Activated T-helper 2 cell treated with anti-CD3 and anti-CD28 coated beads, Interferon-gamma antibody, Interleukin-2, Interleukin-4, amounts not matched to agents 10 μg/mL and 5 μg/mL and 100 μg/mL, durations not matched to agents 14 hours and 24 hours and 36 hours (primary cell): ENCODE data around the gene AGAP1. TPM values are rescaled to one million over a fixed set of nuclear protein-coding genes. Genes with fewer than 3 reads are reported as not detected.

ENCODE experiments used
- DNase-seq: peaks from one replicate; pipeline ENCODE4 v3.0.0; 2021; ENCODE audit warnings: low spot score
- H3K27ac Mint-ChIP-seq: one replicate; pipeline ENCODE4 v1.8.0; 2021; ENCODE audit warnings: mixed read lengths
- H3K27me3 Mint-ChIP-seq: one replicate; pipeline ENCODE4 v1.8.0; 2021; ENCODE audit warnings: low read depth, mixed read lengths
- H3K36me3 Mint-ChIP-seq: one replicate; pipeline ENCODE4 v1.8.0; 2021; ENCODE audit warnings: low read depth, mixed read lengths
- H3K4me1 Mint-ChIP-seq: one replicate; pipeline ENCODE4 v1.8.0; 2021; ENCODE audit warnings: low read depth, mixed read lengths
- H3K4me3 Mint-ChIP-seq: one replicate; pipeline ENCODE4 v1.8.0; 2021; ENCODE audit warnings: low read depth, mild to moderate bottlenecking, moderate library complexity, mixed read lengths
- H3K9me3 Mint-ChIP-seq: one replicate; pipeline ENCODE4 v1.8.0; 2021; ENCODE audit warnings: mixed read lengths
- intact Hi-C: fragments of 100-400 bp; cut with micrococcal nuclease; formaldehyde crosslinking; loops from one replicate; pipeline ENCODE4 v1.15.1; 2023
- total RNA-seq: library from RNA; stranded (reverse); gene quantifications from 2 replicates; pipeline ENCODE4 v1.2.3, GENCODE V29; 2022

Gene AGAP1
- total RNA-seq, 1 donor from 2014 or later = 1.8 TPM

GRCh38 chr2:235669269-235669831 lies 175.5 kb downstream of the AGAP1 start:
- intact Hi-C loops = loop anchor here (5.0 to 10.0 kb wide), 2 partner anchors 175 to 498 kb away; partner anchors contain the start of genes AGAP1 and GBX2
- Mint-ChIP-seq H3K4me3 (no peak overlapping the region), H3K4me1 (peaks cover 1% of the 10 kb centered on the region), H3K36me3 (no peaks in the 10 kb centered on the region), H3K27me3 (peaks cover 62% of the 10 kb centered on the region), H3K27ac (no peak overlapping the region), H3K9me3 (no peaks in the 10 kb centered on the region)
- no peak for DNase-seq

- H3K4me3 Mint-ChIP-seq = no peak overlapping the region
- H3K36me3 Mint-ChIP-seq = no peaks in the 10 kb centered on the region
- peaks cover 59% of the 10 kb centered on the region for H3K27me3 Mint-ChIP-seq
- DNase-seq = no peak
- no peaks in the 10 kb centered on the region for H3K9me3 Mint-ChIP-seq
- intact Hi-C loops = loop anchor here (5.0 to 10.0 kb wide), 3 partner anchors 175 to 507 kb away; partner anchors contain the start of genes AGAP1 and GBX2
- peaks cover 1% of the 10 kb centered on the region for H3K4me1 Mint-ChIP-seq
- no peak overlapping the region for H3K27ac Mint-ChIP-seq
Observed at GRCh38 chr2:235669983-235670962, 176.4 kb downstream of the AGAP1 start.

- Mint-ChIP-seq H3K4me3 (no peak overlapping the region), H3K27ac (no peak overlapping the region), H3K27me3 (peaks cover 59% of the 10 kb centered on the region), H3K4me1 (peaks cover 1% of the 10 kb centered on the region), H3K36me3 (no peaks in the 10 kb centered on the region), H3K9me3 (no peaks in the 10 kb centered on the region)
- DNase-seq = no peak
- intact Hi-C loops = loop anchor here (5.0 kb wide), 1 partner anchor 506 kb away; no protein-coding TSS in a partner anchor
Observed at GRCh38 chr2:235670974-235671787, 177.3 kb downstream of the AGAP1 start.

- Mint-ChIP-seq H3K9me3 (no peaks in the 10 kb centered on the region), H3K36me3 (no peaks in the 10 kb centered on the region), H3K4me1 (peaks cover 1% of the 10 kb centered on the region), H3K27ac (no peak overlapping the region), H3K27me3 (peaks cover 46% of the 10 kb centered on the region), H3K4me3 (no peak overlapping the region)
- no peak for DNase-seq
- intact Hi-C loops = loop anchor here (5.0 kb wide), 1 partner anchor 505 kb away; no protein-coding TSS in a partner anchor
Observed at GRCh38 chr2:235672720-235673119, 178.9 kb downstream of the AGAP1 start.

GRCh38 chr2:235674146-235674545 lies 180.3 kb downstream of the AGAP1 start:
- Mint-ChIP-seq H3K9me3 (no peaks in the 10 kb centered on the region), H3K4me3 (no peak overlapping the region), H3K27ac (no peak overlapping the region), H3K36me3 (no peaks in the 10 kb centered on the region), H3K4me1 (peaks cover 1% of the 10 kb centered on the region), H3K27me3 (peaks cover 37% of the 10 kb centered on the region)
- intact Hi-C loops = loop anchor here (5.0 kb wide), 1 partner anchor 503 kb away; no protein-coding TSS in a partner anchor
- no peak for DNase-seq

GRCh38 chr2:235674812-235675211 lies 181.0 kb downstream of the AGAP1 start:
- intact Hi-C loops = loop anchor here (5.0 kb wide), 1 partner anchor 502 kb away; no protein-coding TSS in a partner anchor
- DNase-seq = no peak
- peaks cover 37% of the 10 kb centered on the region for H3K27me3 Mint-ChIP-seq
- H3K4me3 Mint-ChIP-seq = no peak overlapping the region
- H3K36me3 Mint-ChIP-seq = no peaks in the 10 kb centered on the region
- H3K4me1 Mint-ChIP-seq = peaks cover 1% of the 10 kb centered on the region
- no peaks in the 10 kb centered on the region for H3K9me3 Mint-ChIP-seq
- H3K27ac Mint-ChIP-seq = no peak overlapping the region

- DNase-seq = no peak
- no peaks in the 10 kb centered on the region for H3K9me3 Mint-ChIP-seq
- no peaks in the 10 kb centered on the region for H3K36me3 Mint-ChIP-seq
- peaks cover 40% of the 10 kb centered on the region for H3K27me3 Mint-ChIP-seq
- intact Hi-C loops = no loop called here
- H3K27ac Mint-ChIP-seq = no peak overlapping the region
- H3K4me3 Mint-ChIP-seq = no peak overlapping the region
- peaks cover 1% of the 10 kb centered on the region for H3K4me1 Mint-ChIP-seq
Observed at GRCh38 chr2:235675678-235676535, 182.1 kb downstream of the AGAP1 start.

GRCh38 chr2:235676536-235676799 lies 182.6 kb downstream of the AGAP1 start:
- H3K9me3 Mint-ChIP-seq = no peaks in the 10 kb centered on the region
- peaks cover under 1% of the 10 kb centered on the region for H3K4me1 Mint-ChIP-seq
- intact Hi-C loops = no loop called here
- H3K36me3 Mint-ChIP-seq = no peaks in the 10 kb centered on the region
- H3K27me3 Mint-ChIP-seq = peaks cover 38% of the 10 kb centered on the region
- DNase-seq = no peak
- no peak overlapping the region for H3K27ac Mint-ChIP-seq
- no peak overlapping the region for H3K4me3 Mint-ChIP-seq

GRCh38 chr2:235677276-235677788 lies 183.5 kb downstream of the AGAP1 start:
- Mint-ChIP-seq H3K9me3 (no peaks in the 10 kb centered on the region), H3K36me3 (no peaks in the 10 kb centered on the region), H3K4me3 (no peak overlapping the region), H3K4me1 (no peaks in the 10 kb centered on the region), H3K27ac (no peak overlapping the region), H3K27me3 (peaks cover 29% of the 10 kb centered on the region)
- DNase-seq = no peak
- intact Hi-C loops = no loop called here

GRCh38 chr2:235677937-235678336 lies 184.1 kb downstream of the AGAP1 start:
- no peak for DNase-seq
- intact Hi-C loops = no loop called here
- Mint-ChIP-seq H3K27me3 (peaks cover 23% of the 10 kb centered on the region), H3K27ac (no peak overlapping the region), H3K9me3 (no peaks in the 10 kb centered on the region), H3K36me3 (no peaks in the 10 kb centered on the region), H3K4me1 (no peaks in the 10 kb centered on the region), H3K4me3 (no peak overlapping the region)

GRCh38 chr2:235678712-235679111 lies 184.9 kb downstream of the AGAP1 start:
- Mint-ChIP-seq H3K4me3 (no peak overlapping the region), H3K27me3 (peaks cover 18% of the 10 kb centered on the region), H3K27ac (no peak overlapping the region), H3K36me3 (no peaks in the 10 kb centered on the region), H3K9me3 (no peaks in the 10 kb centered on the region), H3K4me1 (no peaks in the 10 kb centered on the region)
- DNase-seq = no peak
- intact Hi-C loops = no loop called here

GRCh38 chr2:235679471-235679870 lies 185.6 kb downstream of the AGAP1 start:
- Mint-ChIP-seq H3K4me3 (no peak overlapping the region), H3K36me3 (no peaks in the 10 kb centered on the region), H3K4me1 (no peaks in the 10 kb centered on the region), H3K9me3 (no peaks in the 10 kb centered on the region), H3K27me3 (peaks cover 13% of the 10 kb centered on the region), H3K27ac (no peak overlapping the region)
- intact Hi-C loops = no loop called here
- DNase-seq = no peak
